ENCODE measurements around the gene FGFBP1.

- TF ChIP-seq TAF1 (IDR thresholded peaks at IDR 0.05; ENCODE audit: low read depth) = no peak
- no peak for TF ChIP-seq MXI1 (conservative IDR thresholded peaks at IDR 0.05; ENCODE audit: poor library complexity, severe bottlenecking)
- TF ChIP-seq SMC3 (conservative IDR thresholded peaks at IDR 0.05; ENCODE audit: poor library complexity) = no peak
Observed at GRCh38 chr4:15971068-15971801, 32.7 kb upstream of the FGFBP1 start.

Measured in neural cell (in vitro differentiated cells).